T-helper 9 cell (primary cell): ENCODE results near the gene GSTM5.
"Not testable (repeated sequence)": the region's sequence is repeated elsewhere in the genome, so short reads cannot be mapped to it uniquely, and the experiment has no call there.

Experiments used
- DNase-seq: peaks from one replicate; pipeline ENCODE4 v3.0.0-alpha.2; 2020

Gene GSTM5

DNA sequence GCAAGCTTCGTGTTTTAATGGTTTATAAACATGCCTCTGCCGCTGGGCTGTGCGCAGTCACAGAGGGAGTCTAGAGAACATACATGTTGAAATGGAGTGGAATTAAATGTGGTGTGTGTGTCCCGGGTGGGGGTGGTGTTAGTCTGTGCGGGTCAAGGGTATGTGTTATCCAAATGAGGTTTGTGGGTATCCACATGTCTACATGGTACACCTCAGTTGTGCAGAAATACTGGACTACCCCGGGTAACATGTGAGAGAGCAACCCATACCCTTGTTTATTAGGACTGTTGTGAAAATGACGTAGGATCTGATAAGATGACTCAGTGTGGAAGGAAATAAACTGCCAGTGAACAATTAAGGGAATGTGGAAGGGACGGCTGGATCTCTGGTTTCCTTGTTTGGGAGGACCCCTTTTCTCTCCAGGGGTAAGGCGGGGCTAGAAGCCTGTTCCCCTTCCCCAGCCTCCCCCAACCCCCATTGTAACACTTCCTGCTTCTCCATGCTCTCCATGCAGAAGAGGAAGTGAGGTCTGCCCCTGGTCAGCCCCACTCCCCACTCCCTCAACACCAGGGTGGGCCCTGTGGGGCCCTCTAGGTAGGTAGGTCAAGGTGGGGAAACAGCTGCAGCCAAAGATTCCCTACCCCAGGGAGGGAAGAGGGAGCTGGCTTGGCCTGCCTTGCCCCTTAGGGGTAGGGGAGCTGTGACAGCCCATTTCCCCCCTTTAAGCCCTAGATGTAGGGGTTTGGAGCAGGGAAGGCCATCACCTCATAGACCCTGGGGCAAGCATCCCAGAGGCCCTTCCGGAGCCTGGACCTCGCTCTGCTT lies 51.0 kb downstream of the GSTM5 start:
- no peak for DNase-seq

DNA sequence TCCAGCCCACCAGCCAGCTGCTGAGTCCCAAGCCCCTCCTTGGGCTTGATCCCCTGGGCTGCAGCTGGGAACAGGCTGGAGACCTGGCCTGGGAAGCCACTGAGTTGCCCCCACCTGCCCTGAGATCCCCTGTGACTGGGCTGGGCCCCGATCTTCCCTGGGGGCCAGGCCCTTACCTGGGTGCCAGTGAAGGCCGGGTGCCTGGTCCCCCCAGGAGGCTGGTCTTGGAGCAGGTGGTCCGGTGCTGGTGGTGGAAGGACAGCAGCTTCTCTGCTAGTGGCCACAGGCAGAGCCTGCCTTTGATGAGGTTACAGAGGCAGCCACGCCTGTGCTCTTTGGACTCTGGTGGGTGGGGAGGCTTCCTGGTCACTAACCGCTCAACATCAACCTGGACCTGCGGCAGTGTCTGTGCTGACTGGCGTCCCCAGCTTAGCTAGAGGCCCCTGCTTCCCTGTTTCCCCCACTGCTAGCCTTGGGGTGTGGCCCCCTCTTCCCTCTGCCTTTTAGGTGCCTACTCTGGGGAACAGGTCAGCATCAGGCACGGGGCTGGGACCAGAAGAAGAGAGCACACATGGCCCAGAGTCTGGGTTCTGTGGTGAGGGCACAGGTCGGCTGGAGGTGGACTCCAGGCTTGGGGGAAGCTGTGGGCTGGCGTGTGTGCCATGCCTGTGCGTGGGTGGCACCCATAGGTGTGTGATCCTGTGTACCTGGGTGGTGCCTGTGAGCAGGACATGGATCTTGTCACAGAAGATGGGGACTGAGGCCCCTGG lies 51.8 kb downstream of the GSTM5 start, which contains the start of gene EPS8L3:
TSS of gene EPS8L3 (minus strand) at position 278 of the 770 bp plus-strand sequence. CDS start 2,174 bp downstream, outside the sequence.
- no peak for DNase-seq

- no peak for DNase-seq
Observed at GRCh38 chr1:109764561-109765482, 52.8 kb downstream of the GSTM5 start.

GRCh38 chr1:109765483-109765815 lies 53.4 kb downstream of the GSTM5 start:
- no peak for DNase-seq

DNA sequence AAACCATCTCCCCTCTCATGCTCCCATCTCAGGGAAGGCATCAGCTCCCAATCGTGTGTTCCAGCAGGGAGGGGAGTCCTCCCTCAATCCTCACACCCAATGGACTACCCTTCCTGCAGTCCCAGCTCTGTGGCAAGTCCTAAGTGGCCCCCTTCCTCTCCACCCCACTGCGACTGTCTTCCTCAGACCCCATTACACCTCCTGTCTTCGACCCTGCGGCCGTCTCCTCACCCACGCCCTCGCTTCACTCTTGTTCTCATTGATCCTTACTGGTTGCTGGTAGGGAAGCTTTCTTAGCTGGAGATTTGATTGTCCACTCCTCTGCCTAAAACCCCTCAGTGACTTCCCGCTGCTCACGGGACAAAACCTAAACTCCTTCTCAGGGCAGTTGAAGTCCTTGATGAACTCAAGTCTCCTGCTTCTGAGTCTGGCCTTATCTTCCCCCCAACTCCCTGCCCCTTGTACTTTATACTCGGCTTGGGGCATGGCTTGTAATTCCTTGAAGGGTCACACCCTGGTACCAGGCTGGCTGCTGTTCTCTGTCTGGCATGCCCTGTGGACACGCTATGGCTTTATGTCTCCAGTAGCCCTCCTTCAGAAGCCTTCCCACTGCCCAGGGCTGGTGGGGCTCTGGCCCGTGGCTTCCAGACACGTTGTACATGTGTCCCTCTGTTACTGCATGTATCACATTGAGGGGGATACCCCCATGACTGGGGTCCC lies 54.0 kb downstream of the GSTM5 start:
- DNase-seq = no peak

DNA sequence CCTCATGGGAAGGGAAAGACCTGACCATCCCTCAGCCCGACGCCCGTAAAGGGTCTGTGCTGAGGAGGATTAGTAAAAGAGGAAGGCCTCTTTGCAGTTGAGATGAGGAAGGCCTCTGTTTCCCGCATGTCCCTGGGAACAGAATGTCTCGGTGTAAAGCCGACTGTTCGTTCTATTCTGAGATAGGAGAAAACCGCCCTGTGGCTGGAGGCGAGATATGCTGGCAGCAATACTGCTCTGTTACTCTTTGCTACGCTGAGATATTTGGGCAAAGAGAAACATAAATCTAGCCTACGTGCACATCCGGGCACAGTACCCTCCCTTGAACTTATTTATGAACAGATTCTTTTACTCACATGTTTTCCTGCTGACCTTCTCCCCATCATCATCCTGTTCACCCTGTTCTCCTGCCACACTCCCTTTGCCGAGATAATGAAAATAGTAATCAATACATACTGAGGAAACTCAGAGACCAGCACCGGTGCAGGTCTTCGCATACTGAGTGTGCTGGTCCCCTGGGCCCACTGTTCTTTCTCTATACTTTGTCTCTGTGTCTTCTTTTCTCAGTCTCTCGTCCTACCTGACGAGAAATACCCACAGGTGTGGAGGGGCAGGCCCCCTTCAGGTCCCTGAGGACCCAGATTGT lies 55.1 kb downstream of the GSTM5 start:
- DNase-seq = not testable (repeated sequence)
